ENCODE data around the gene HNRNPF. TPM values are rescaled to one million over a fixed set of nuclear protein-coding genes. Genes with fewer than 3 reads are reported as not detected.

HNRNPF gene
- total RNA-seq, 1 experiment from 2014 or later, result 333 TPM

- H3K27ac ChIP-seq (ENCODE audit: low read depth, low read length), result no peak overlapping the region
- DNase-seq (ENCODE audit: low read depth, low spot score), result peak; percentile 59
- H3K4me1 ChIP-seq (ENCODE audit: control insufficient read depth in 1 of 2, insufficient read depth in 2 of 2, low read length in 2 of 2), result peaks cover 10 to 15% of the 10 kb centered on the region in 2 experiments
- BruUV-seq (replicated peaks), result no TSS peak
- ChIA-PET CTCF (interaction anchor here (0.7 to 1.9 kb wide), 3 partner anchors 9 to 177 kb away, joined by 4 to 7 read pairs (median 4); no protein-coding TSS in a partner anchor), POLR2A (interaction anchor here (1.3 to 2.4 kb wide), 5 partner anchors 10 to 75 kb away, joined by 3 to 10 read pairs (median 3); no protein-coding TSS in a partner anchor), RAD21 (ENCODE audit: low non-redundant PET in 1 of 2, low total read pairs in 2 of 2, uncharacterized antibody in 2 of 2, unreplicated experiment in 2 of 2) (interaction anchor here in 1 of 2 experiments (0.7 kb wide), 1 partner anchor 88 kb away, joined by 3 read pairs; no protein-coding TSS in a partner anchor)
- no peaks in the 10 kb centered on the region for H3K9me3 ChIP-seq (ENCODE audit: control insufficient read depth in 1 of 2, insufficient read depth in 1 of 2, low read depth in 1 of 2, low read length in 2 of 2)
- H3K9me2 ChIP-seq (ENCODE audit: insufficient read depth), result no peaks in the 10 kb centered on the region
- intact Hi-C loops (cut with micrococcal nuclease), result no loop called here
- no peak overlapping the region for H2AFZ ChIP-seq (ENCODE audit: low read depth, low read length, poor library complexity, severe bottlenecking)
- no peak overlapping the region for H3K4me2 ChIP-seq (ENCODE audit: low read length)
- no peaks in the 10 kb centered on the region for H3K27me3 ChIP-seq (ENCODE audit: insufficient read depth, low read length)
- no peak overlapping the region for H3K4me3 ChIP-seq (replicated peaks in 1 of 2; ENCODE audit: low read depth in 1 of 2, low read length in 2 of 2)
- no peak overlapping the region for H3K9ac ChIP-seq (ENCODE audit: low read length)
- TF ChIP-seq, protein P1, sequence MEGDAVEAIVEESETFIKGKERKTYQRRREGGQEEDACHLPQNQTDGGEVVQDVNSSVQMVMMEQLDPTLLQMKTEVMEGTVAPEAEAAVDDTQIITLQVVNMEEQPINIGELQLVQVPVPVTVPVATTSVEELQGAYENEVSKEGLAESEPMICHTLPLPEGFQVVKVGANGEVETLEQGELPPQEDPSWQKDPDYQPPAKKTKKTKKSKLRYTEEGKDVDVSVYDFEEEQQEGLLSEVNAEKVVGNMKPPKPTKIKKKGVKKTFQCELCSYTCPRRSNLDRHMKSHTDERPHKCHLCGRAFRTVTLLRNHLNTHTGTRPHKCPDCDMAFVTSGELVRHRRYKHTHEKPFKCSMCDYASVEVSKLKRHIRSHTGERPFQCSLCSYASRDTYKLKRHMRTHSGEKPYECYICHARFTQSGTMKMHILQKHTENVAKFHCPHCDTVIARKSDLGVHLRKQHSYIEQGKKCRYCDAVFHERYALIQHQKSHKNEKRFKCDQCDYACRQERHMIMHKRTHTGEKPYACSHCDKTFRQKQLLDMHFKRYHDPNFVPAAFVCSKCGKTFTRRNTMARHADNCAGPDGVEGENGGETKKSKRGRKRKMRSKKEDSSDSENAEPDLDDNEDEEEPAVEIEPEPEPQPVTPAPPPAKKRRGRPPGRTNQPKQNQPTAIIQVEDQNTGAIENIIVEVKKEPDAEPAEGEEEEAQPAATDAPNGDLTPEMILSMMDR (IDR thresholded peaks at IDR 0.05 in 2 of 3, conservative IDR thresholded peaks at IDR 0.05 in 1 of 3; ENCODE audit: borderline replicate concordance in 1 of 3, insufficient read depth in 1 of 3, low read depth in 2 of 3, low read length in 2 of 3), result peak in 2 of 3 experiments; percentile 26 to 40; a peak in 3 of 6 replicates
- no peak for TF ChIP-seq YY1 (IDR thresholded peaks at IDR 0.05; ENCODE audit: extremely low read depth, insufficient replicate concordance, low read depth, low read length)
- peaks cover 7% of the 10 kb centered on the region; the same call in 1 of the 2 replicates for H4K20me1 ChIP-seq (ENCODE audit: insufficient read depth)
- peaks cover 0 to 5% of the 10 kb centered on the region in 2 experiments; a peak in 1 of 4 replicates for H3K36me3 ChIP-seq (ENCODE audit: control insufficient read depth in 1 of 2, insufficient read depth in 2 of 2, low read length in 2 of 2)
- ATAC-seq, result no peak
- no peaks in the 10 kb centered on the region for H3K79me2 ChIP-seq (ENCODE audit: insufficient read depth, low read length)
Observed at GRCh38 chr10:43380610-43381222, 28.3 kb downstream of the HNRNPF start.

GRCh38 chr10:43377424-43377883 lies 31.5 kb downstream of the HNRNPF start:
- ChIA-PET POLR2A (no interaction called here), CTCF (no interaction called here), RAD21 (ENCODE audit: low non-redundant PET in 1 of 2, low total read pairs in 2 of 2, uncharacterized antibody in 2 of 2, unreplicated experiment in 2 of 2) (no interaction called here)
- BruUV-seq (replicated peaks), result no TSS peak
- Histone ChIP-seq H3K4me2 (ENCODE audit: low read length) (peak overlapping the region; percentile 29), H3K9me3 (ENCODE audit: control insufficient read depth in 1 of 2, insufficient read depth in 1 of 2, low read depth in 1 of 2, low read length in 2 of 2) (no peaks in the 10 kb centered on the region), H3K4me1 (ENCODE audit: control insufficient read depth in 1 of 2, insufficient read depth in 2 of 2, low read length in 2 of 2) (peaks cover 10 to 15% of the 10 kb centered on the region in 2 experiments), H3K9ac (ENCODE audit: low read length) (no peak overlapping the region), H3K9me2 (ENCODE audit: insufficient read depth) (no peaks in the 10 kb centered on the region), H2AFZ (ENCODE audit: low read depth, low read length, poor library complexity, severe bottlenecking) (peak overlapping the region; percentile 32), H4K20me1 (ENCODE audit: insufficient read depth) (no peaks in the 10 kb centered on the region), H3K36me3 (ENCODE audit: control insufficient read depth in 1 of 2, insufficient read depth in 2 of 2, low read length in 2 of 2) (no peaks in the 10 kb centered on the region), H3K4me3 (replicated peaks in 1 of 2; ENCODE audit: low read depth in 1 of 2, low read length in 2 of 2) (no peak overlapping the region), H3K27ac (ENCODE audit: low read depth, low read length) (no peak overlapping the region; the same call in 1 of the 2 replicates), H3K79me2 (ENCODE audit: insufficient read depth, low read length) (no peaks in the 10 kb centered on the region), H3K27me3 (ENCODE audit: insufficient read depth, low read length) (no peaks in the 10 kb centered on the region)
- ATAC-seq (peak; percentile 99), DNase-seq (ENCODE audit: low read depth, low spot score) (peak; percentile 55)
- intact Hi-C loops (cut with micrococcal nuclease), result no loop called here
- TF ChIP-seq, protein P1 (IDR thresholded peaks at IDR 0.05 in 2 of 3, conservative IDR thresholded peaks at IDR 0.05 in 1 of 3; ENCODE audit: borderline replicate concordance in 1 of 3, insufficient read depth in 1 of 3, low read depth in 2 of 3, low read length in 2 of 3), result peak in 2 of 3 experiments; percentile 68 to 74; a peak in 4 of 6 replicates
- TF ChIP-seq, protein P2, sequence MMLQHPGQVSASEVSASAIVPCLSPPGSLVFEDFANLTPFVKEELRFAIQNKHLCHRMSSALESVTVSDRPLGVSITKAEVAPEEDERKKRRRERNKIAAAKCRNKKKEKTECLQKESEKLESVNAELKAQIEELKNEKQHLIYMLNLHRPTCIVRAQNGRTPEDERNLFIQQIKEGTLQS (IDR thresholded peaks at IDR 0.05), result no peak
- no peak for TF ChIP-seq SIN3A (IDR thresholded peaks at IDR 0.05; ENCODE audit: low read depth)
- TF ChIP-seq CBX3 (IDR thresholded peaks at IDR 0.05; ENCODE audit: low read depth), result no peak
- TF ChIP-seq YY1 (IDR thresholded peaks at IDR 0.05; ENCODE audit: extremely low read depth, insufficient replicate concordance, low read depth, low read length), result no peak
- no peak for TF ChIP-seq EZH2 (IDR thresholded peaks at IDR 0.05)
- TF ChIP-seq EZH2phosphoT487 (IDR thresholded peaks at IDR 0.05; ENCODE audit: borderline replicate concordance), result no peak
- no peak for TF ChIP-seq EGR1 (IDR thresholded peaks at IDR 0.05; ENCODE audit: low read depth)
- no peak for TF ChIP-seq JUND (IDR thresholded peaks at IDR 0.05)
- no peak for TF ChIP-seq CEBPB (IDR thresholded peaks at IDR 0.05; ENCODE audit: low read depth)
- no peak for TF ChIP-seq SP1 (IDR thresholded peaks at IDR 0.05; ENCODE audit: low read depth)
- no peak for TF ChIP-seq POLR2A (IDR thresholded peaks at IDR 0.05; ENCODE audit: borderline replicate concordance, extremely low read depth, insufficient read depth, insufficient read length)
